NCI-H82 (cell line): Measurements from ENCODE around the gene SLC38A4.

ENCODE experiments used
- DNase-seq: peaks from one replicate; lab custom pipeline; 2025; lab: John Stamatoyannopoulos, UW

SLC38A4 gene

GRCh38 chr12:46815809-46816208 is 10.0 kb downstream of the SLC38A4 start:
- DNase-seq = no peak

GRCh38 chr12:46814143-46814542 is 11.7 kb downstream of the SLC38A4 start:
- no peak for DNase-seq

- DNase-seq = peak; percentile 31
Measured at GRCh38 chr12:46811185-46811584, 14.6 kb downstream of the SLC38A4 start.

GRCh38 chr12:46808955-46809697 is 16.7 kb downstream of the SLC38A4 start:
- no peak for DNase-seq

GRCh38 chr12:46808317-46808716 is 17.5 kb downstream of the SLC38A4 start:
- DNase-seq = no peak

GRCh38 chr12:46804054-46804453 is 21.7 kb downstream of the SLC38A4 start:
- DNase-seq = no peak

GRCh38 chr12:46803517-46803916 is 22.3 kb downstream of the SLC38A4 start:
- no peak for DNase-seq

- DNase-seq = no peak
Measured at GRCh38 chr12:46801293-46801692, 24.5 kb downstream of the SLC38A4 start.

- no peak for DNase-seq
Measured at GRCh38 chr12:46800160-46800559, 25.6 kb downstream of the SLC38A4 start.

- DNase-seq = no peak
Measured at GRCh38 chr12:46798648-46799047, 27.1 kb downstream of the SLC38A4 start.

- no peak for DNase-seq
Measured at GRCh38 chr12:46798056-46798455, 27.7 kb downstream of the SLC38A4 start.

- no peak for DNase-seq
Measured at GRCh38 chr12:46795988-46796387, 29.8 kb downstream of the SLC38A4 start.

GRCh38 chr12:46794593-46795190 is 31.1 kb downstream of the SLC38A4 start:
- DNase-seq = no peak

GRCh38 chr12:46792925-46793324 is 32.9 kb downstream of the SLC38A4 start:
- no peak for DNase-seq

GRCh38 chr12:46790066-46790465 is 35.7 kb downstream of the SLC38A4 start:
- DNase-seq = no peak

GRCh38 chr12:46788072-46788887 is 37.5 kb downstream of the SLC38A4 start:
- DNase-seq = no peak

- no peak for DNase-seq
Measured at GRCh38 chr12:46787496-46788055, 38.2 kb downstream of the SLC38A4 start.

GRCh38 chr12:46786774-46787173 is 39.0 kb downstream of the SLC38A4 start:
- no peak for DNase-seq

- no peak for DNase-seq
Measured at GRCh38 chr12:46785382-46785781, 40.4 kb downstream of the SLC38A4 start.

- no peak for DNase-seq
Measured at GRCh38 chr12:46783871-46784270, 41.9 kb downstream of the SLC38A4 start.

GRCh38 chr12:46779879-46780278 is 45.9 kb downstream of the SLC38A4 start:
- DNase-seq = no peak

GRCh38 chr12:46779063-46779462 is 46.7 kb downstream of the SLC38A4 start:
- no peak for DNase-seq

GRCh38 chr12:46778415-46778814 is 47.4 kb downstream of the SLC38A4 start:
- DNase-seq = no peak
